A549 (cell line): ENCODE results near the gene TMEM39B. TPM values are rescaled to one million over a fixed set of nuclear protein-coding genes. Genes with fewer than 3 reads are reported as not detected.

Source experiments
- ATAC-seq, 2 experiments: fragments of 200-7000 bp in 1 of 2; fragments of >200 bp in 1 of 2; cut with Nextera tagmentation in 1 of 2; cut with Tn5 transposase in 1 of 2; 3 replicates each; pipeline versions ENCODE4 v1.8.0 to v1.9.1; 2018 to 2020; ENCODE audit warnings: mild to moderate bottlenecking in 1 of 2, moderate library complexity in 1 of 2
- CTCF ChIA-PET: fragments of 300-600 bp; sonication (Branson Sonifier 250); formaldehyde crosslinking; extraction: SDS; loops from one replicate; lab custom pipeline; 2021; ENCODE audit warnings: antibody characterized with exemption, inconsistent platforms; lab: Yijun Ruan, JAX
- POLR2A ChIA-PET: fragments of 350-600 bp; formaldehyde crosslinking; extraction: SDS; loops from one replicate; lab custom pipeline; 2021; ENCODE audit warnings: antibody characterized with exemption, inconsistent platforms; lab: Yijun Ruan, JAX
- DNase-seq, 2 experiments: peaks; one replicate each; pipeline versions ENCODE4 v3.0.0 to v3.0.0-alpha.2; 2011 to 2016; ENCODE audit warnings: low read depth in 1 of 2, low spot score in 1 of 2
- FAIRE-seq: peaks from 2 replicates; lab custom pipeline; 2011; peaks lifted over from hg19 to GRCh38; lab: Jason Lieb, UNC
- H3K27ac ChIP-seq, 2 experiments: fragments of >200 bp; sonication (Bioruptor Twin); formaldehyde crosslinking; 3 replicates each; pipeline ENCODE4 v1.5.1; 2016 to 2017
- H3K4me1 ChIP-seq: fragments of >200 bp; sonication (Bioruptor Twin); formaldehyde crosslinking; 3 replicates; pipeline ENCODE4 v1.6.1; 2016
- H3K4me2 ChIP-seq: fragments of >200 bp; sonication (Bioruptor Twin); formaldehyde crosslinking; 3 replicates; pipeline ENCODE4 v1.6.1; 2016
- H3K4me3 ChIP-seq: fragments of >200 bp; sonication (Bioruptor Twin); formaldehyde crosslinking; 3 replicates; pipeline ENCODE4 v1.5.1; 2016
- H3K9me3 ChIP-seq: fragments of >200 bp; sonication (Bioruptor Twin); formaldehyde crosslinking; 3 replicates; pipeline ENCODE4 v1.6.1; 2016
- CEBPB ChIP-seq, 2 experiments: fragments of >200 bp in 1 of 2; sonication (Bioruptor Twin) in 1 of 2; formaldehyde crosslinking in 1 of 2; IDR thresholded peaks; 2 replicates each; pipeline ENCODE4 v1.6.1; 2012 to 2016
- CHD2 ChIP-seq: fragments of 150-350 bp; IDR thresholded peaks from 2 replicates; pipeline ENCODE4 v1.6.1; 2014; ENCODE audit warnings: low read length; ENCODE audit not compliant: partially characterized antibody
- EP300 ChIP-seq, 2 experiments: fragments of >200 bp; sonication (Bioruptor Twin); formaldehyde crosslinking; IDR thresholded peaks; 2 replicates in 1 of 2; 3 replicates in 1 of 2; pipeline ENCODE4 v1.6.1; 2016 to 2017
- HEYL ChIP-seq: fragments of 250-450 bp; sonication (Bioruptor Pico); IDR thresholded peaks from 2 replicates; pipeline ENCODE4 v1.8.0; 2021; ENCODE audit warnings: mild to moderate bottlenecking, moderate library complexity
- MYC ChIP-seq: IDR thresholded peaks from 2 replicates; pipeline ENCODE4 v1.6.1; 2012; ENCODE audit warnings: mild to moderate bottlenecking, inconsistent platforms, low read length, improper control_type of control experiment, borderline replicate concordance
- NPAS2 ChIP-seq: fragments of 250-450 bp; sonication (Bioruptor Pico); IDR thresholded peaks from 2 replicates; pipeline ENCODE4 v1.8.0; 2022; ENCODE audit warnings: mild to moderate bottlenecking, moderate library complexity, borderline replicate concordance
- NR3C1 ChIP-seq: fragments of >200 bp; sonication (Bioruptor Twin); formaldehyde crosslinking; IDR thresholded peaks from 3 replicates; pipeline ENCODE4 v1.6.1; 2017
- RCOR1 ChIP-seq: fragments of 150-350 bp; IDR thresholded peaks from 2 replicates; pipeline ENCODE4 v1.6.1; 2014; ENCODE audit warnings: antibody characterized with exemption, low read length, low read depth
- RFX5 ChIP-seq: fragments of 450-650 bp; IDR thresholded peaks from 2 replicates; pipeline ENCODE4 v1.7.1; 2014; ENCODE audit warnings: antibody characterized with exemption, mild to moderate bottlenecking, moderate library complexity
- SMC3 ChIP-seq: fragments of >200 bp; sonication (Bioruptor Twin); formaldehyde crosslinking; IDR thresholded peaks from 3 replicates; pipeline ENCODE4 v1.6.1; 2018; ENCODE audit warnings: inconsistent platforms
- TFCP2L1 ChIP-seq: fragments of 250-450 bp; sonication (Bioruptor Pico); IDR thresholded peaks from 2 replicates; pipeline ENCODE4 v1.5.0; 2021; ENCODE audit warnings: mild to moderate bottlenecking
- ZC3H11A ChIP-seq: fragments of 450-650 bp; IDR thresholded peaks from 2 replicates; pipeline ENCODE4 v1.6.1; 2014; ENCODE audit warnings: antibody characterized with exemption, mild to moderate bottlenecking
- ZSCAN20 ChIP-seq: fragments of 250-450 bp; sonication (Bioruptor Pico); IDR thresholded peaks from 2 replicates; pipeline ENCODE4 v1.8.0; 2022; ENCODE audit warnings: mild to moderate bottlenecking, moderate library complexity
- WGBS: methylation state at CpG from one replicate; pipeline ENCODE4 v1.1.6; 2017; ENCODE audit errors: missing lambda C conversion rate; 5-methylcytosine and 5-hydroxymethylcytosine counted together
- polyA plus RNA-seq, 4 experiments: library from polyadenylated mRNA; depleted of rRNA in 3 of 4; stranded (reverse); fragments of >200 nt; fragmentation: RNase III in 1 of 4; extraction: RNeasy Plus Mini Kit Qiagen cat#74134 plus additional on column Dnase treatment in 1 of 4; gene quantifications; 2 replicates in 3 of 4; 3 replicates in 1 of 4; pipeline ENCODE4 v1.2.3, GENCODE V29; 2011 to 2017
- TF ChIP-seq, protein P1 (sequence below): fragments of 450-650 bp; IDR thresholded peaks from 2 replicates; pipeline ENCODE4 v1.6.1; 2014; ENCODE audit warnings: antibody characterized with exemption
- TF ChIP-seq, protein P2 (sequence below): fragments of 200-600 bp; sonication (generic); IDR thresholded peaks from 2 replicates; pipeline ENCODE4 v1.6.1; 2016; ENCODE audit warnings: antibody characterized with exemption, mild to moderate bottlenecking, moderate library complexity
- TF ChIP-seq, protein P3 (sequence below): fragments of 250-450 bp; sonication (Bioruptor Pico); IDR thresholded peaks from 2 replicates; pipeline ENCODE4 v1.5.0; 2020; ENCODE audit warnings: low read depth, mild to moderate bottlenecking, moderate library complexity
- TF ChIP-seq, protein P4 (sequence below): IDR thresholded peaks from 2 replicates; pipeline ENCODE4 v1.6.1; 2012

The TMEM39B gene
- polyA plus RNA-seq, 2 of the 4 experiments (the other 2 are of a cell fraction): 8.5 to 10.8 TPM

DNA sequence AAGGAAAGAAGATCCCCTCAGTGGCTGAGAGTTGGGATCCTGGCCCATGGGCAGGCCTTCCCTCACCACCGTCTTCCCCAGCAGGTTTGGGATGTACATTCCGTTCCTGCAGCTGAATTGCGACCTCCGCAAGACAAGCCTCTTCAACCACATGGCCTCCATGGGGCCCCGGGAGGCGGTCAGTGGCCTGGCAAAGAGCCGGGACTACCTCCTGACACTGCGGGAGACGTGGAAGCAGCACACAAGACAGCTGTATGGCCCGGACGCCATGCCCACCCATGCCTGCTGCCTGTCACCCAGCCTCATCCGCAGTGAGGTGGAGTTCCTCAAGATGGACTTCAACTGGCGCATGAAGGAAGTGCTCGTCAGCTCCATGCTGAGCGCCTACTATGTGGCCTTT, 18.9 kb downstream of the TMEM39B start:
- no peaks in the 10 kb centered on the region for H3K9me3 ChIP-seq
- H3K4me1 ChIP-seq: no peaks in the 10 kb centered on the region
- DNase-seq: no peak
- WGBS: 90% methylated on average over 3 of the region's 15 CpGs
- CTCF ChIA-PET: interaction anchor here (0.6 to 1.6 kb wide), 2 partner anchors 17 to 59 kb away, joined by 3 read pairs; no protein-coding TSS in a partner anchor
- TF ChIP-seq SMC3 (no peak), ZC3H11A (no peak), CHD2 (no peak), HEYL (CRISPR knock-in tag) (no peak), RCOR1 (no peak), RFX5 (no peak), MYC (no peak), ZSCAN20 (no peak), EP300 (IDR thresholded peaks at IDR 0.05) (no peak), TFCP2L1 (no peak)
- TF ChIP-seq, protein P1, sequence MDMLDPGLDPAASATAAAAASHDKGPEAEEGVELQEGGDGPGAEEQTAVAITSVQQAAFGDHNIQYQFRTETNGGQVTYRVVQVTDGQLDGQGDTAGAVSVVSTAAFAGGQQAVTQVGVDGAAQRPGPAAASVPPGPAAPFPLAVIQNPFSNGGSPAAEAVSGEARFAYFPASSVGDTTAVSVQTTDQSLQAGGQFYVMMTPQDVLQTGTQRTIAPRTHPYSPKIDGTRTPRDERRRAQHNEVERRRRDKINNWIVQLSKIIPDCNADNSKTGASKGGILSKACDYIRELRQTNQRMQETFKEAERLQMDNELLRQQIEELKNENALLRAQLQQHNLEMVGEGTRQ: no peak
- TF ChIP-seq, protein P2, sequence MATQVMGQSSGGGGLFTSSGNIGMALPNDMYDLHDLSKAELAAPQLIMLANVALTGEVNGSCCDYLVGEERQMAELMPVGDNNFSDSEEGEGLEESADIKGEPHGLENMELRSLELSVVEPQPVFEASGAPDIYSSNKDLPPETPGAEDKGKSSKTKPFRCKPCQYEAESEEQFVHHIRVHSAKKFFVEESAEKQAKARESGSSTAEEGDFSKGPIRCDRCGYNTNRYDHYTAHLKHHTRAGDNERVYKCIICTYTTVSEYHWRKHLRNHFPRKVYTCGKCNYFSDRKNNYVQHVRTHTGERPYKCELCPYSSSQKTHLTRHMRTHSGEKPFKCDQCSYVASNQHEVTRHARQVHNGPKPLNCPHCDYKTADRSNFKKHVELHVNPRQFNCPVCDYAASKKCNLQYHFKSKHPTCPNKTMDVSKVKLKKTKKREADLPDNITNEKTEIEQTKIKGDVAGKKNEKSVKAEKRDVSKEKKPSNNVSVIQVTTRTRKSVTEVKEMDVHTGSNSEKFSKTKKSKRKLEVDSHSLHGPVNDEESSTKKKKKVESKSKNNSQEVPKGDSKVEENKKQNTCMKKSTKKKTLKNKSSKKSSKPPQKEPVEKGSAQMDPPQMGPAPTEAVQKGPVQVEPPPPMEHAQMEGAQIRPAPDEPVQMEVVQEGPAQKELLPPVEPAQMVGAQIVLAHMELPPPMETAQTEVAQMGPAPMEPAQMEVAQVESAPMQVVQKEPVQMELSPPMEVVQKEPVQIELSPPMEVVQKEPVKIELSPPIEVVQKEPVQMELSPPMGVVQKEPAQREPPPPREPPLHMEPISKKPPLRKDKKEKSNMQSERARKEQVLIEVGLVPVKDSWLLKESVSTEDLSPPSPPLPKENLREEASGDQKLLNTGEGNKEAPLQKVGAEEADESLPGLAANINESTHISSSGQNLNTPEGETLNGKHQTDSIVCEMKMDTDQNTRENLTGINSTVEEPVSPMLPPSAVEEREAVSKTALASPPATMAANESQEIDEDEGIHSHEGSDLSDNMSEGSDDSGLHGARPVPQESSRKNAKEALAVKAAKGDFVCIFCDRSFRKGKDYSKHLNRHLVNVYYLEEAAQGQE: no peak
- TF ChIP-seq, protein P3, sequence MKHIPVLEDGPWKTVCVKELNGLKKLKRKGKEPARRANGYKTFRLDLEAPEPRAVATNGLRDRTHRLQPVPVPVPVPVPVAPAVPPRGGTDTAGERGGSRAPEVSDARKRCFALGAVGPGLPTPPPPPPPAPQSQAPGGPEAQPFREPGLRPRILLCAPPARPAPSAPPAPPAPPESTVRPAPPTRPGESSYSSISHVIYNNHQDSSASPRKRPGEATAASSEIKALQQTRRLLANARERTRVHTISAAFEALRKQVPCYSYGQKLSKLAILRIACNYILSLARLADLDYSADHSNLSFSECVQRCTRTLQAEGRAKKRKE (CRISPR knock-in tag): no peak
- TF ChIP-seq, protein P4, sequence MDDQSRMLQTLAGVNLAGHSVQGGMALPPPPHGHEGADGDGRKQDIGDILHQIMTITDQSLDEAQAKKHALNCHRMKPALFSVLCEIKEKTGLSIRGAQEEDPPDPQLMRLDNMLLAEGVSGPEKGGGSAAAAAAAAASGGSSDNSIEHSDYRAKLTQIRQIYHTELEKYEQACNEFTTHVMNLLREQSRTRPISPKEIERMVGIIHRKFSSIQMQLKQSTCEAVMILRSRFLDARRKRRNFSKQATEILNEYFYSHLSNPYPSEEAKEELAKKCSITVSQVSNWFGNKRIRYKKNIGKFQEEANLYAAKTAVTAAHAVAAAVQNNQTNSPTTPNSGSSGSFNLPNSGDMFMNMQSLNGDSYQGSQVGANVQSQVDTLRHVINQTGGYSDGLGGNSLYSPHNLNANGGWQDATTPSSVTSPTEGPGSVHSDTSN: no peak
- POLR2A ChIA-PET: no interaction called here
- no peak overlapping the region for H3K27ac ChIP-seq
- H3K4me3 ChIP-seq: no peak overlapping the region
- no peak for FAIRE-seq
- H3K4me2 ChIP-seq: no peak overlapping the region
- ATAC-seq: no peak

DNA sequence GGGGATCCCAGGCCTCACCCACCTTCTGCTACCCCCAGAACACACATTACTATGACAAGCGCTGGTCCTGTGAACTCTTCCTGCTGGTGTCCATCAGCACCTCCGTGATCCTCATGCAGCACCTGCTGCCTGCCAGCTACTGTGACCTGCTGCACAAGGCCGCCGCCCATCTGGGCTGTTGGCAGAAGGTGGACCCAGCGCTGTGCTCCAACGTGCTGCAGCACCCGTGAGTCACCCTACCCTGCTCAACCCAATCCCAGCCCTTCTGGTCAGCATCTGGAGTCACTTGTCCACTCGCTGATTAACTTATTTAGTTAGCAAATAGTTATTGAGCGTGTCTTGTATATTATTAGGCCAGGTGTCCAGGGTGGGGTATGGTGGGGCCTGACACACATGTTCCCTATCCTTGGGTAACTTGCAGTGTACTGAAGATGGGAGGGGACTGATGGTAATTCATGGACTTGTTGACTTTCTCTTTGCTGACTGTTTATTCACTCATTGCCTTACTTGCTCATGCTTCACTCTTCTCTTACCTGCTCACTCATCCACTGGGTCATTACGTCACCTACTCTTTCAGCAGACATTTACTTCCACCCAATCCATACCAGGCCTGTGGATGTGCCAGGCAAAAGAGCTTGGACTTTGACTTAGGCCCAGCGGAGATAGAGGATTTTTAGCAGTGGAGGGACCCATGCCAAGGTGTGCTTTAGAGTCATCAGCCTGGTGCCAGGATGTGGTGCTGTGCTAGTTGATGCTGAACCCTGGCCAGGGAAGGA, 22.2 kb downstream of the TMEM39B start:
- ChIA-PET CTCF (no interaction called here), POLR2A (no interaction called here)
- H3K27ac ChIP-seq: no peak overlapping the region
- ATAC-seq (no peak; a peak in 2 of 6 replicates), FAIRE-seq (no peak), DNase-seq (no peak)
- no peak overlapping the region for H3K4me3 ChIP-seq
- H3K4me2 ChIP-seq: no peak overlapping the region
- TF ChIP-seq CEBPB (IDR thresholded peaks at IDR 0.05): no peak
- TF ChIP-seq NPAS2 (CRISPR knock-in tag): no peak
- TF ChIP-seq NR3C1: no peak
- H3K9me3 ChIP-seq: no peaks in the 10 kb centered on the region
- 90% methylated on average over 6 of the region's 11 CpGs for WGBS
- no peaks in the 10 kb centered on the region for H3K4me1 ChIP-seq
